SK-N-SH treated with all-trans-retinoic acid at 6 μM for 48 hours (cell line): ENCODE results near the gene DFFA.

ENCODE experiments used
- ATAC-seq: fragments of 200-7000 bp; cut with Tn5 transposase; 3 replicates; pipeline ENCODE4 v1.9.1; 2020; ENCODE audit warnings: mild to moderate bottlenecking, moderate library complexity
- ARNTL ChIP-seq: fragments of 450-650 bp; formaldehyde crosslinking; IDR thresholded peaks from 2 replicates; pipeline ENCODE4 v1.5.0; 2020; ENCODE audit warnings: low read depth, mild to moderate bottlenecking, moderate library complexity, borderline replicate concordance
- BACH2 ChIP-seq: fragments of 250-450 bp; sonication (Bioruptor Pico); IDR thresholded peaks from 2 replicates; pipeline ENCODE4 v1.9.0; 2021; ENCODE audit warnings: mild to moderate bottlenecking, borderline replicate concordance
- CSDC2 ChIP-seq: fragments of 250-450 bp; sonication (Bioruptor Pico); IDR thresholded peaks from 2 replicates; pipeline ENCODE4 v1.5.0; 2020; ENCODE audit warnings: mild to moderate bottlenecking, moderate library complexity
- CSRNP3 ChIP-seq: fragments of 250-450 bp; sonication (Bioruptor Pico); IDR thresholded peaks from 2 replicates; pipeline ENCODE4 v1.5.1; 2021; ENCODE audit warnings: mild to moderate bottlenecking, moderate library complexity
- GLIS3 ChIP-seq: fragments of 250-450 bp; sonication (Bioruptor Pico); IDR thresholded peaks from 2 replicates; pipeline ENCODE4 v1.5.0; 2020; ENCODE audit warnings: mild to moderate bottlenecking, moderate library complexity
- ISL1 ChIP-seq: fragments of 250-450 bp; sonication (Bioruptor Pico); IDR thresholded peaks from 2 replicates; pipeline ENCODE4 v2.1.2; 2022; ENCODE audit warnings: mild to moderate bottlenecking, moderate library complexity
- OSR1 ChIP-seq: fragments of 250-450 bp; sonication (Bioruptor Pico); IDR thresholded peaks from 2 replicates; pipeline ENCODE4 v1.8.0; 2022; ENCODE audit warnings: moderate library complexity, mild to moderate bottlenecking, inconsistent platforms
- POU6F1 ChIP-seq: fragments of 250-450 bp; sonication (Bioruptor Pico); IDR thresholded peaks from 2 replicates; pipeline ENCODE4 v1.8.0; 2021; ENCODE audit warnings: low read depth, mild to moderate bottlenecking, moderate library complexity, borderline replicate concordance
- PPARA ChIP-seq: fragments of 250-450 bp; sonication (Bioruptor Pico); IDR thresholded peaks from 2 replicates; pipeline ENCODE4 v1.5.0; 2020; ENCODE audit warnings: mild to moderate bottlenecking, borderline replicate concordance
- RARB ChIP-seq: fragments of 250-450 bp; sonication (Bioruptor Pico); IDR thresholded peaks from 2 replicates; pipeline ENCODE4 v1.8.0; 2021; ENCODE audit warnings: mild to moderate bottlenecking, moderate library complexity
- SNAI2 ChIP-seq: fragments of 250-450 bp; sonication (Bioruptor Pico); IDR thresholded peaks from 2 replicates; pipeline ENCODE4 v1.5.0; 2020; ENCODE audit warnings: mild to moderate bottlenecking, moderate library complexity
- TCF4 ChIP-seq: fragments of 250-450 bp; sonication (Bioruptor Pico); IDR thresholded peaks from 2 replicates; pipeline ENCODE4 v1.8.0; 2021; ENCODE audit warnings: mild to moderate bottlenecking, moderate library complexity, borderline replicate concordance
- TOX ChIP-seq: fragments of 250-450 bp; sonication (Bioruptor Pico); IDR thresholded peaks from 2 replicates; pipeline ENCODE4 v1.8.0; 2021; ENCODE audit warnings: mild to moderate bottlenecking, moderate library complexity, borderline replicate concordance
- TSHZ2 ChIP-seq: fragments of 250-450 bp; sonication (Bioruptor Pico); IDR thresholded peaks from 2 replicates; pipeline ENCODE4 v1.5.0; 2020; ENCODE audit warnings: mild to moderate bottlenecking, moderate library complexity
- ZC3H10 ChIP-seq: fragments of 250-450 bp; sonication (Bioruptor Pico); IDR thresholded peaks from 2 replicates; pipeline ENCODE4 v1.5.1; 2021; ENCODE audit warnings: mild to moderate bottlenecking, moderate library complexity
- ZFP3 ChIP-seq: fragments of 250-450 bp; sonication (Bioruptor Pico); IDR thresholded peaks from 2 replicates; pipeline ENCODE4 v1.5.0; 2020; ENCODE audit warnings: mild to moderate bottlenecking, moderate library complexity
- ZFP30 ChIP-seq: fragments of 450-650 bp; formaldehyde crosslinking; IDR thresholded peaks from 2 replicates; pipeline ENCODE4 v1.5.0; 2022; ENCODE audit warnings: mild to moderate bottlenecking, moderate library complexity
- ZNF565 ChIP-seq: fragments of 450-650 bp; formaldehyde crosslinking; conservative IDR thresholded peaks from 2 replicates; pipeline ENCODE4 v1.5.0; 2020; ENCODE audit warnings: low read depth, mild to moderate bottlenecking, moderate library complexity
- ZNF70 ChIP-seq: fragments of 450-650 bp; formaldehyde crosslinking; IDR thresholded peaks from 2 replicates; pipeline ENCODE4 v1.5.0; 2020; ENCODE audit warnings: mild to moderate bottlenecking, moderate library complexity
- ZNF8 ChIP-seq: fragments of 450-650 bp; formaldehyde crosslinking; IDR thresholded peaks from 2 replicates; pipeline ENCODE4 v1.5.0; 2020; ENCODE audit warnings: mild to moderate bottlenecking, moderate library complexity
- TF ChIP-seq, protein P1 (sequence below): fragments of 250-450 bp; sonication (Bioruptor Pico); IDR thresholded peaks from 2 replicates; pipeline ENCODE4 v1.8.0; 2020; ENCODE audit warnings: mild to moderate bottlenecking, moderate library complexity, borderline replicate concordance

The DFFA gene

DNA sequence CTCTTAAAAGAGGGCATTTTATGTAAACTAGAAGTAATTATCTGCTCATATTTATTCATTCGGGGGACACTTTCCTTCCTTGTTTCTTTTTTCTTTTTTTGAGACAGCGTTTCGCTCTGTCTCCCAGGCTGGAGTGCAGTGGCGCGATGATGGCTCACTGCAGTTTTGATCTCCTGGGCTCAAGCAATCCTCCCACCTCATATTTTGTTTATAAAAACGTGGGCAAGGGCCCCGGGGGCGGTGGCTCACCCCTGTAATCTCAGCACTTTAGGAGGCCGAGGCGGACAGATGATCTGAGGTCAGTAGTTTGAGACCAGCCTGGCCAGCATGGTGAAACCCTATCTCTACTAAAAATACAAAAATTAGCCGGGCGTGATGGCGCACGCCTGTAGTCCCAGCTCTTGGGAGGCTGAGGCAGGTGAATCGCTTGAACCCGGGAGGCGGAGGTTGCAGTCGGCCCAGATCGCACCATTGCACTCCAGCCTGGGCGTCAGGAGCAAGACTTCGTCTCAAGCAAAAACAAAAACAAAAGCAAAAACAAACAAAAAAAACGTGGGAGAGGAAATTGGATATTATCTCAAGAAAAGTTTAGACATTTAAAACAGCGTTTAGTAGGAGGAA, 926 bp upstream of the DFFA start (continued):
- TF ChIP-seq, protein P1, sequence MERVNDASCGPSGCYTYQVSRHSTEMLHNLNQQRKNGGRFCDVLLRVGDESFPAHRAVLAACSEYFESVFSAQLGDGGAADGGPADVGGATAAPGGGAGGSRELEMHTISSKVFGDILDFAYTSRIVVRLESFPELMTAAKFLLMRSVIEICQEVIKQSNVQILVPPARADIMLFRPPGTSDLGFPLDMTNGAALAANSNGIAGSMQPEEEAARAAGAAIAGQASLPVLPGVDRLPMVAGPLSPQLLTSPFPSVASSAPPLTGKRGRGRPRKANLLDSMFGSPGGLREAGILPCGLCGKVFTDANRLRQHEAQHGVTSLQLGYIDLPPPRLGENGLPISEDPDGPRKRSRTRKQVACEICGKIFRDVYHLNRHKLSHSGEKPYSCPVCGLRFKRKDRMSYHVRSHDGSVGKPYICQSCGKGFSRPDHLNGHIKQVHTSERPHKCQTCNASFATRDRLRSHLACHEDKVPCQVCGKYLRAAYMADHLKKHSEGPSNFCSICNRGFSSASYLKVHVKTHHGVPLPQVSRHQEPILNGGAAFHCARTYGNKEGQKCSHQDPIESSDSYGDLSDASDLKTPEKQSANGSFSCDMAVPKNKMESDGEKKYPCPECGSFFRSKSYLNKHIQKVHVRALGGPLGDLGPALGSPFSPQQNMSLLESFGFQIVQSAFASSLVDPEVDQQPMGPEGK = no peak
- no peak for TF ChIP-seq POU6F1 (CRISPR knock-in tag)
- TF ChIP-seq OSR1 = no peak
- TF ChIP-seq ISL1 (CRISPR knock-in tag) = no peak
- no peak for TF ChIP-seq ZNF8

DNA sequence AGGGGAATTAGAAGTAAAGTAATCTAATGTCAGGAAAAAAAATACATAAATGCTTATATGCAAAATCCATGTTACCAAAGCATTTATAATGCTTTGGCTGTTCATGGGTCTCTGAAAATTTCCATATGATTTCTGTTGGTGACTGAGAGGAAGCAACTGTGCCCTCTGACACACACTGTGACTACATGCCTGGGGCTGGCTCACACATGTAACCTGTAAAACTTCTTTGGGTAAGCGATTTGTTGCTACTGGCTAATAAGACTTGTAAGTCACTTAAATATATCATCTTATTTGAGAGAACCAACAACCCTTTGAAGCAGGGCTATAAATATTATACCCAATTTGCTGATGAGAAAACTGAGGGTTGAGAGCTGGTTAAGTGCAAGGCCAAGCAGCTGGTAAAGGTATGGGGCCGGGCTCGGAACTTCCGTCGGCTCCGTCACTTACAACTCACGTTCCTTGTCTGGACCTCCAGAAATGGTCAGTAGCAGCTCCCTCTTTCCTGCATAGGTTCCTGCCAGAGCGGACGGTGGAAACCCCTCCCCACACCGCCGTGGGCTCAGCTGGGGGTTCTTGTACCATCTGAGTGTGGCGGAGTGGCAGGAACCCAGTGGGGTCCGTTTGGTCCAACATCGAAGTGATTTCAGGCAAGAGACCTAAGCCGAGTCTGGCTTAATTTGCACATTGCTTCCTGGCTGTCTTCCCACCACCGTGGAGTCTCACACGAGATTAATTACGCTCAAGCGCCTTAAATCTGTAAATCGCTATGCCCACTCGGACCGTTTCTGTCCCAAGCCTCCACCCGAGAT, 714 bp downstream of the DFFA start:
- peak; percentile 18 for ATAC-seq
- no peak for TF ChIP-seq PPARA (CRISPR knock-in tag)
- no peak for TF ChIP-seq TOX (CRISPR knock-in tag)
- TF ChIP-seq RARB (CRISPR knock-in tag) = no peak
- no peak for TF ChIP-seq ZNF70 (CRISPR knock-in tag)
- no peak for TF ChIP-seq TCF4 (CRISPR knock-in tag)

DNA sequence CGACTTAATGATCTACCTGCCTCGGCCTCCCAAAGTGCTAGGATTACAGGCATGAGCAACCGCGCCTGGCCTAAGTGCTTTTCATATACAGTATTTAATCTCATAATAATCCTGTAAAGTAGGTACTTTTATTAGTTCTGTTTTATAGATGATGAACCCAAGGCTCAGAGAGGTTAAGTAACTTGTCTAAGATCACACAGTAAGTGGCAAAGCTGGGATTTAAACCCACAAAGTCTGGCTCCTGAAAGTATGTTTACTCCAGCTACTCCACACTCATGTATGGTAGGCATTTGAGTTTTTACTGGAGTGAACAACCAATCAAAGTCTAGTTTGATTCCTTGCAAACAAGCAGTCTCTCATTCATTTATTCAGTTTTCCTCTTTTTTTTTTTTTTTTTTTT, 2.3 kb downstream of the DFFA start:
- no peak for ATAC-seq
- no peak for TF ChIP-seq OSR1
- TF ChIP-seq CSDC2 (CRISPR knock-in tag) = no peak
- no peak for TF ChIP-seq ZFP30 (CRISPR knock-in tag)
- TF ChIP-seq PPARA (CRISPR knock-in tag) = no peak
- TF ChIP-seq BACH2 (CRISPR knock-in tag) = no peak
- no peak for TF ChIP-seq TSHZ2 (CRISPR knock-in tag)
- no peak for TF ChIP-seq TCF4 (CRISPR knock-in tag)
- TF ChIP-seq, protein P1 = no peak
- no peak for TF ChIP-seq GLIS3 (CRISPR knock-in tag)
- no peak for TF ChIP-seq TOX (CRISPR knock-in tag)
- no peak for TF ChIP-seq ISL1 (CRISPR knock-in tag)
- no peak for TF ChIP-seq CSRNP3 (CRISPR knock-in tag)
- no peak for TF ChIP-seq ARNTL (CRISPR knock-in tag)
- no peak for TF ChIP-seq SNAI2 (CRISPR knock-in tag)
- TF ChIP-seq ZNF565 = no peak
- no peak for TF ChIP-seq ZC3H10 (CRISPR knock-in tag)
- no peak for TF ChIP-seq ZNF8
- TF ChIP-seq ZFP3 (CRISPR knock-in tag) = no peak
- TF ChIP-seq ZNF70 (CRISPR knock-in tag) = no peak
